NCI-H345 (cell line): ENCODE results near the gene TMEM229B.
"Not testable (repeated sequence)": the region's sequence is repeated elsewhere in the genome, so short reads cannot be mapped to it uniquely, and the experiment has no call there.

Experiments used
- DNase-seq: peaks from one replicate; lab custom pipeline; 2025; lab: John Stamatoyannopoulos, UW

TMEM229B gene

DNA sequence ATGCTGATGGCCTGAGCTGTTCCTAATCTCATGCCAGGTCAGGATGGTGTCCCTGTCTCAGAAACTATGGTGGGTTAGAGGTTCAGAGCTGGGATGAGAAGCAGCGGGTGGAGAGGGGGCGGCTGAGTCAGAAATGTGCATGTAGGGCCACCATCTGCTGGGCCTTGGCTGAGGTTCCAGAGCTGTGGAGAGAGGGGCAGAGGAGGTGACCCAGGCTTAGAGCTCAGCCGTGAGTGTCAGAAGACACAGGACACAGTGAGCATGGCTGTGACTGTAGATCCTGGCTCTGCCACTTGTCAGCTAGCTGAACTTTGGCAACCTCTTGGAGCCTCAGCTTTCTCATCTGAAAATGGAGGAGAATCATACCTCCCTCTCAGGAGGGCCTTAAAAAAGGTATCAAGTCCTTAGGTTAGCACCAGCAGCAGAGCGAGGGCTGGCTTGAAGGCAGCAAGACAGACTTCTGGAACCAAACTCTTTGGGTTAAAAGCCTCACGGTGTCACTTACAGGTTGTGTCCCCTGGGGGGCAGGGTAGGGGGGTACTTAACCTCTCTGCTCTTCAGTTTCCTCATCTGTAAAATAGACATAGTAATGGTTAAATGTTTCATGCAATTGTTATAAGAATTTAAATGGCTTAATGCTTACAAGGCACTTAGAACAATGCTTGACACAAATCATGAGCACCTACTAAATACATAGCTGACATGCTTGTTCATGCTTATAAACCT, 34.8 kb downstream of the TMEM229B start:
- DNase-seq: no peak

DNA sequence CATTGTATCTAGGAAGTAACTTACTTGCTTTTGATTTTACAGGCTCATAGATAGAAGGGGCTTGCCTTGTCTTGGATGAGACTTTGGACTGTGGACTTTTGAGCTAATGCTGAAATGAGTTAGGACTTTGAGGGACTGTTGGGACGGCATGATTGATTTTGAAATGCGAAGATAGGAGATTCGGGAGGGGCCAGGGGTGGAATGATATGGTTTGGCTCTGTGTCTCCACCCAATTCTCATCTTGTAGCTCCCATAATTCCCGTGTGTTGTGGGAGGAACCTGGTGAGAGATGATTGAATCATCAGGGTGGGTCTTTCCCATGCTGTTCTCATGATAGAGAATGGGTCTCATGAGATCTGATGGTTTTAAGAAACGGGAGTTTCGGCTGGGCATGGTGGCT, 36.9 kb downstream of the TMEM229B start:
- not testable (repeated sequence) for DNase-seq

DNA sequence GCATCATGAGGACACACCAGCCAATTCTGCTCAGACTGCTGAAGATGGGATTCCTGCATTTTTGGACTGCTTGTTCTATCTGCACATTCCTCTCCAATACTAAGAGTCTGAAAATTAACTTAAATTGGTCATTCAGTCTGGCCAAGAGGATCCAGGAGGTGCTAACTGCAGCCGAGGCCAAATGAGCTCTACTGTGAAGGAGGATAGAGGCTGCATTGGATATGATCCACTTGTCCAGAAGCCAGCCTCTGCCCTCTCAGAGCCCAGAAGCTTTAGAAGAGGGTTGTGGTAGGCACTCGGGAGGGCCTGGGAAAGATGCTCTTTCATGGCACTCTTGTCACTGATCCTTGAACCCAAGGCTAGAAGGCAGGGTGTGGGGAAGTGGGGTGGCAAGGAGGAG, 39.4 kb downstream of the TMEM229B start:
- DNase-seq: no peak

DNA sequence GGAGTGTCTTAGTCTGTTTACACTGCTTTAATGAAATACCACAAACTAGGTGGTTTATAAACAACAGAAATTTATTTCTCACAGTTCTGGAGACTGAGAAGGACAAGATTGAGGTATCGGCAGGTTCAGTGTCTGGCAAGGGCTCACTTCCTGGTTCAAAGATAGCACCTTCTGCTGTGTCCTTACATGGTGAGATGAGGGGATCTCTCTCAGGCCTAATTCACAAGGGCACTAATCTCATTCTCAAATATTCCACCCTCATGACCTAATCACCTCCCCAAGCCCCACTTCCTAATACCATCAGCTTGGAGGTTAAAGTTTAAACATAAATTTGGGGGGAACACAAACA, 41.5 kb downstream of the TMEM229B start:
- DNase-seq: no peak

DNA sequence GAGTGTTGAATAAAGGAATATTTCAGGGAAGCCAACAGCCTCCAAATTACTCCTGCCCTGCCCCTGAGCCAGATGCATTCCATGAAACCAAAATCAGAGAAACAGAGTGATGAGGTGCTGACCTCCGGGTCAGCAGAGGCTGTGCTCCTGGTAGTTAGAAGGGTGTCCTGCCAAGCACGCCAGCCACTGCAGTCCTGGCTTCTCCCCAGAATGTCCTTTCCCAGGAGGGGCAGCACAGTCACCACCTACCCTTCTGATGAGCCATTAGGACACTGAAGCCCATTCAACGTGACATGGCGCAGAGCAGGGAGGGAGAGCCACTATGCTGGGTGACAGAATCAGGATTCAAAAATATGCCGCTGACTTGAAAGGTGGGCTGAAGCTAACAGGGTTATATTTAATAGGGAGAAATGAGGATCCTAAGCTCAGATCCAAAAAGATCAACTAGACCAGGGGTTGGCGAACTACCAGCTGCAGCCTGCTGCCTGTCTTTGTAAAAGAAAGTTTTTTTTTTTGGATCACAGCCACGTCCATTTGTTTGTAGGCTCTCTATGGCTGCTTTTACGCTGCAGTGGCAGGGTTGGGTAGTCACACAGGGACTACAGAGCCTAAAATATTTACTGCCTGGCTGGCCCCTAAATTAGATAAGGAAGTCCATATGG, 42.0 kb downstream of the TMEM229B start:
- DNase-seq: peak; percentile 66

DNA sequence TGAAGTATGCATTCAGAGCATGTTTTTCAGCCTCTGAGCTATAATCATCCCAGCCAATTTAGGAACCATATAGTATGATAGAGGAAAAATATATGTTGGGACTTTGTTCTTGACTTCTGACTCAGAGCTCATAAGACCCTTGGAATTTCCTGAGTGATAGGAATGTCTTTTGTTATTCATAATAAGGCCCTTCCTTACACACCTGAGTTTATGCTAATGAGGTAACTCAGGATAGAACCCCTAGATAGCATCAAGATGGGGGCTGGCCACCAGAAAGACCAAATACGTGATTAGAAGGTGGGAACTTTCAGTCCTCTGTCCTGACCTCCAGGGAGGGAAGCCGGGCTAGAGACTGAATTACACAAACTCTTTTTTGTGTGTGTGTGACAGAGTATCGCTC, 44.1 kb downstream of the TMEM229B start:
- DNase-seq: no peak

DNA sequence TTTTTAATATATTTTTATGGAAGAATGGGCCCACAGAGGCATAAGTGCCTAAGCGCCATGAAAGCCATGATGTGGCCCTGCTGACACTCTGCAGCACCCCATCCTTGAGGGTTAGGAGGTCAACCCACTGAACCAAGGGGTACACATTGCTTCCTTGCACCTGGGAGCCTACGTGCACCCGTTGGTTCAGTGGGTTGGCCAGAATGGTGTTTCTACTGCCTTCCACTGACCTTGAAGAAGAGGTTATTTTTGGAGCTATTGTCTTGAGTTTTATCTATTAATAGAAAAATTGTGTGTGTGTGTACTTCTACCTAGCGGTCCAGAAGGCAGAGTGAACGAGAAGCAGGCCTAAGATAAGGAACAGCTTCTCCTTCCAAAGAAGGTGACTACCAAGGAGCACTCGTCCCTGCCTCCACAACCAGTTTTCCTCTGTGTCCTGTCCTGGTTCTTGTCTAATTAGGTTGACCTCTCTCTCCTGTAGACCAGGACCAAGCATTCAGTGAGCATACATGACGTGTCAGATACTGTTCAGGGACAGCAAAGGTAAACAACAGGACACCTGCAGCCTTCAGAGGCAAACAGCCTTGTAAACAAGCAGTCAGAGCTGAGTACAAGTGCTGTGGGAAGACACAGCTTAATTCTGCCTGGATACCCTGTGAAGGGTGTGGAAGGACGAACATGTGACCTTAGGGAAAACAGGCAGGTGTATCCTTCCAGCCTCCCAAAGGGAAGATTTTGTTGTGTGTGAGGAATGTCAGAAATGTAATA, 46.2 kb downstream of the TMEM229B start:
- DNase-seq: peak; percentile 66

DNA sequence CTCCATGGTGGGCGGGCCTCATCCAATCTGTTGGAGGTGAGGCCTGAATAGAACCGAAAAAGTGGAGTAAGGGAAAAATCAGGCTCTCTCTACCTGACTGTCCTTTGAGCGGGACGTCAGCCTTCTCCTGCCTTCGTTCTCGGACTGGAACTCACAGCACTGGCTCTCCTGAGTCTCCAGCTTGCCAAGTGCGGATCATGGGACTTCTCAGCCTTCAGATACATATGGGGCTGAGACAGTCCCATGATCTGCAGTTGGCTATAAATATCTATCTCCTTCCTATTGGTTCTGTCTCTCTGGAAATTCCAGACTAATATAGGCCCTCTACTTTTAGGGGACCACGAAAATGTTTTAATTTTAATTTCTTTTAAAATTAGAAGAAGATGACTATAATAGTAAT, 46.8 kb downstream of the TMEM229B start:
- DNase-seq: no peak

DNA sequence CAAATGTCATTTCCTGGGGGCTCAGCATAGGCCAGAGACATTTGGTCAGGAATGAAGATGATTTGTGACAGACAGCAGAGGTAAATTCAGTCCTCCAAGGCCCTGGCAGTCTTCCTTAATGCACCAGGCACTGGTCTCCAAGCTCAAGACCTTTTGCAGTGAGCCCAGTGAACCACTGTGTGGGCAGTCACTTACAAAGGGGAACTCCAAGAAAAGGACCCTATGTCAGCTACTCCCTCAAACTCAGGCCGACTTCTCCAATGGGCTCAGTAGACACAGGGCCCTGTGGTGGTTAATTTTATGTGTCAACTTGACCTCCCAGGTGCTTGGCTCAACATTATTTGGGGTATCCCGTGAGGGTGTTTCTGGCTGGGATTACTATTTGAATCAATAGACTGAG, 47.3 kb downstream of the TMEM229B start:
- no peak for DNase-seq

DNA sequence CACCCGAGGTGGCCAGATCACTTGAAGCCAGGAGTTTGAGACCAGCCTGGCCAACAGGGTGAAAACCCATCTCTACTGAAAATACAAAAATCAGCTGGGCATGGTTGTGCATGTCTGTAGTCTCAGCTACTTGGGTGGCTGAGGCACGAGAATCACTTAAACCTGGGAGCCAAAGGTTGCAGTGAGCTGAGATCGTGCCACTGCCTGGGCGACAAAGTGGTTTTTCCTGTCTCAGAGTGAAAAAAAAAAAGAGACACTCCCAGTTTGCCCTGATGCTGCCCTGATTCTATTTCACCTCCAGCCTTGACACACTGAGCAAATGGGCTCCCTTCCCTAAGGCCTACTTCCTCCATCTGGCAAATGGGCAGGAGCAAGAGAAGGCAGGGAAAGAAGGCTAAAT, 48.0 kb downstream of the TMEM229B start:
- DNase-seq: no peak

DNA sequence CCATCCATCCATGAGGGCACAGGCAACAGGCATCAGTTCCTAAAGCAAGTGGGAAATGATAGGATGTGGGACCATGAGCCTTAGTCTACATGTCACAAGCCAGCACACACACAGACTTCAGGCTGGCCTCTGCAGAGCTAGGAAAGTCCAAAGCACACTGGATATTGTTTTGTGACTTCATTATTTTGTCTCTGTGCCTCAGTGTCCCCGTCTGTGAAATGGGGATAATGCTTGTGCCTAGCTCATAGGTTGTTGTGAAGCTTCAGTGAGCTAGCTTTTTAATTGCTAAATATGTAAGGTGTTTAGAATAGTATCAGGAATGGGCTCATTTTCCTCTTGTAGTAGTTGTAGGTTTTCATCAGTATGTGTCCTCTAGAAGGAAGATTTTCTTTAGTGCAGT, 49.6 kb downstream of the TMEM229B start:
- no peak for DNase-seq

DNA sequence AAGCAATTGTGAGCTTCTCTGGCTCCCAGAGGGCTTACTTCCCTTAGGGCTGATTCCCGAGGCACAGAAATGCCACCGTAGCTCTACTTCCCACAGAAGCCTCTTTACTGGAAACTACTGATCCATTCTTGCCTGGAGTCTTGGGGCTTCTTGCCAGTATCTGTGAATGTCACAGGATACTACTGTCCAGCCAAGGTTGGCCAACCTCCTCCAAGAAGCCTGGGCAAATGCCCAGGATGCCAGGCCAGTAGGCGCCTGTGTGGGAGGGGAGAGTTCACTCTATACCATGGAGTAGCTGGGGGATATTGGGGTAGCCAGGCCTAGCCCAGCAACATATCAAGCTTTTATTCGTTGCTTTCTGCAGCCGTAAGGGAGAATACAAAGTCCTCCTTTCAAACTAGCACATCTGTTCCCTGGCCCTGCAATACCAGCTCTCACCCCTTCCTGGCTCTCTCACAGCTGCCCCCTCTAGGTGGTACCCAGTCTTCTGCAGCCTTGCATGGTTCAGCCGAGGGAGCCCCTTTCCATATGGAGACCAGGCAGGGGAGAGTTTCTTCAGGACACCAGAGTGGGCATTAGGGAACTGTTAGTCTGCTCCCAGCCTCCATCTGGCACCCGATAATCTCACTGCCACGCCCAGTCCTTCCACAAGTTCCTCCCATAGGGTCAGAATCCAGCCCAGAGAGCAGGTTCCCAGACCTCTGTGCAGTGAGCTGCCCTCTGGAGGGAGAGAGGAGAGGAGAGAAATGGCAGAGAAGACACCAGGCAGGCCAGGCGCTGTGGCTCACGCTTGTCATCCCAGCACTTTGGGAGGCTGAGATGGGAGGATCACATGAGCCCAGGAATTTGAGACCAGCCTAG, 52.3 kb downstream of the TMEM229B start:
- no peak for DNase-seq

DNA sequence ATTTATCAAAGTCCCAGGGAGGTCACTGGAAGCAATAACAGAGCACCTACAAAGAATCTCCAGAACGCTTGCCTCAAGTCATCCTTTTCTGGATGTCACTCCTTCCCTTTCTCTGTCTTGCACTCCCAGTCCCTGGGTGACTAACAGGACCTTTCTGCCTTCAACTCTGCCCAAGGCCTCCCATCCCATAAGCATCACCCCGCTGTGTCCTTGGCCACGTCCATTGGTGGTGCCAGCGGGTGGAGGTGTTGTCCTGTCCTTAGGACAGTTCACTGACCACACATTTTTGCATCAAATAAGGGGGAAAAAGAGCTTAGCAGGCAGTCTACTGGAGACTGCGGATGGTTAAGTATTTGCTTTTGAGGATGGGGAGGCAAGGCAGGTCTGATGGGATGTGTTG, 52.9 kb downstream of the TMEM229B start:
- DNase-seq: no peak

DNA sequence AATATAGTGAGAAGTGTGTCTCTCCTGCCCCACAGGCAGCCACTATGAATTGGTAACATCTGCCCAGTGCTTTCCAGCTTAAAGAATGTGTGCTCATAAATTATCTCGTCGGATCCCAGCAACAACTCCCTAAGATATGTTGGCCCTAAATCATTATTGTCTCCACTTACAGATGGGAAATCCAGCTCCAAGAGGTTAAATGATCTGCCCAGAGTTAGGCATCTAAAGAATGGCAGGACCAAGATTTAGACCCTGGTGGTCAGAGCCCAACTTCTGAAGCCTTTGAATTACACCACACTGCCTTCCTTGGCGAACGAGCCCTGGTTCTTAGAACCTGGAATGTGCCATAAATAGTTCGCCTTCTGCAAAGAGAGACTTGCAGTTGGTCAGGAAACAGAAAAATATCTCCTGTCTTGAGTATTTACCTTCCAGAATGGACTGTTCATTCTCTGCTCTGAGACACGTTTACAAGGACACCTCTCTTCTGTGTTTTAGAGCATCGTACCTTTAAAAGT, 56.4 kb downstream of the TMEM229B start:
- DNase-seq: no peak

DNA sequence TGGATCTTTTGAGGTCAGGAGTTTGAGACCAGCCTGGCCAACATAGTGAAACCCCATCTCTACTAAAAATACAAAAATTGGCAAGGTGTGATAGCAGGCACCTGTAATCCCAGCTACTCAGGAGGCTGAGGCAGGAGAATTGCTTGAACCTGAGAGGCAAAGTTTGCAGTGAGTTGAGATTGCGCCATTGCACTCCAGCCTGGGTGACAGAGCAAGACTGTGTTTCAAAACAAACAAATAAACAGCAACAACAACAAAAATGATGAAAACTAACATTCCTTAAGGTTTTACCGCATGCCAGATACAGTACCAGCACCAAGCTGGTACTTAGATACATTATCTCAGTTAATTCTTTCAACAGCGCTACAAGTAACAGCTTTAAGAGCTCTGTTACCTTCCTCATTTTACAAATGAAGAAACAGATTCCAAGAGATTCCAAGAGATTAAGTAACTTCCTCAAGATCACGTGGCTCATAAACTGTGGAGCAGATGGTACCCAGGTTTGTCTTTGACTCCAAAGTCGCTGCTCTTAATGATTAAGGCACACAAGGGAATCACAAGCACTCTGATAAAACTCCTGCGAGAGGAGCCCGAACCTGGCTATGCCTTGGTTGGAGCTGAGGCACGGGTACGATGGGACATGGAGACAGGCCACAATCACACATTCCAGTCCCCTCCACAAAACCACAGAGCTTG, 58.9 kb downstream of the TMEM229B start:
- no peak for DNase-seq

DNA sequence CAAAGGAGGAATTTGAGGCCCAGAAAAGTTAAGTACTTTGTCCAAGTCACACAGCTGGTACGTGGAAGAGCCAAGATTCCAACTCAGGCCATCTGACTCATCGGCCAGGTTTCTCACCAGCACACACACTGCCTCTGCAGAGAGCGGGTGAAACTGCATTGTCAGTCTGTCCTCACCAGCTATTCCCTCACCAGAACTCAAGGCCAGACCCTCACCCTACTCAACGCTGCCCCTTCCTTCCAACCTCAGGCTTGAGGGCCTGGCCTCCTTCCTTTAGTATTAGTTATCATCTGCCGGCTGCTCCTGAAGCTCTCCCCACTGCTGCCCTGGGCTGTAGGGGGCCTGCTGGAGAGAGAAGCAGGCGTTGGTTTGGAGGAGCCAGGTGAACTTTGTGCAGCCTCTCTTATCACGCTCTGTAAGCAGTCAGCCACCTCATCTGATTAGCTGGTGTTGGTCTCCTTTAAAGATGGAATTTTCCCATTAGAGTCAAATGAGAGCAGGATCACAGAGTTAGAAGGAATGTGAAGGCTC, 60.0 kb downstream of the TMEM229B start:
- no peak for DNase-seq

DNA sequence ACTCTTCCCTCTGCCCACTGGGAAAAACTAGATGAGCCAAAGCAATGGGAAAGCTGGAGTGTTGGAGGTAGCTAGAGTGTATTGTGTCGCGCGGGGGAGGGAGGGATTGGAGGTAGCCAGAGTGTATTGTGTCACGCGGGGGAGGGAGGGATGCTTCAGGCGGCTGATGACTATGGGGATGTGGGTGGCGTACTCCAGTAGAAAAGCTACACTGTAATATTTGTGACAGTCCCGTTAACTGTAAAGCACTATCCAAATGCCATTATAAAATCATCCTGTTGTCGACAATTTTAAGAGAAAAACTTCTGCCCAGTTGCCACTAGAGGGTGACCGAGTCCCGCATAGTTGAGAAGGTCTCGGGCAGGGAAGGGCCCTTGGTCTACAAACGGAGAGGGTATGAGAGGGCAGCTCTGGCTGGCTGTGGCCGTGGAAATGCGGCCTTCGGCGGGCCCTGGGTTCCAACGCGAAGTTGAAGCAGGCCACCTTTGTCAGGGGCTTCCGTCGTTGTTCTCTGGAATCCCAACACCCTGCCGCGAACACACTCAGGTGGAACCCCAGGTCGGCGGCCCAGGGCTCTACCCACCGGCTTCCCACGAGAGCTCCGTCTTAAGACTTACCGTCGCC, 61.4 kb downstream of the TMEM229B start:
- peak; percentile 82 for DNase-seq

DNA sequence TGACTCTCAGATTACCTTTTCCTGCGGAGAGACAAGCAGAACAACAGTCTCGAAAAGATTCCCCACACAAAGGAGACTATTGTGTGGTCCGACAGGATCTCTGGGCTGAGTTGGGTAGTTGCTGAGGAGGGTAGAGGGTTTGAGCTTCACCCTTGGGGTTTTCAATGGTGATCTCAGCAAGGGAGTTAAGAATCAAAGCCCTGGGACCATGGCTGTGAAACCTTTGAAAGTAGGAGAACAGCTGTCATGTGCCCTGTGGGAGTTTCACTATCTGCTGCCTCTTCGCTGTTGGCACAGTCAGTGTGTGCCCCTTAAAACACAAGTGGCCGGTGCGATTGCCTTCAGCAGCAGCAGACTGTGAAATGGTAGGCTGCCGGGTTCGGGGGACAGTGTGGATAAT, 62.4 kb downstream of the TMEM229B start:
- DNase-seq: no peak

DNA sequence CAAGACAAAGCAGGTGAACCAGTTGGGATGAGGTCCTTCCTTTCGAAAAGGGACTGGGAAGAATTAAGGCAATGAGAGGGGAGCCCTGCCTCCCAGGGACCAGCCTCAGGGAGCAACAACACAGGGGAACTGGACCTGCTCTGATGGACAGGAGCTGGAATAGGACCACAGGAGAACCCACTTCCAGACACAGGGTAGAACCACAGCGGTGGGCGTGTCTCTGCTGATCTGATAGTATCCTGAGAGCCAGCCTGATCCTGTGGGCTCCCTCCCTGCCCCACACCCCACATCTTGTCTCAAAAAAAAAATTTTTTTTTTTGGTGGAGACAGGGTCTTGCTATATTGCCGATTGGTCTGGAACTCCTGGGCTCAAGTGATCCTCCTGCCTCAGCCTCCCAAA, 62.9 kb downstream of the TMEM229B start:
- no peak for DNase-seq

DNA sequence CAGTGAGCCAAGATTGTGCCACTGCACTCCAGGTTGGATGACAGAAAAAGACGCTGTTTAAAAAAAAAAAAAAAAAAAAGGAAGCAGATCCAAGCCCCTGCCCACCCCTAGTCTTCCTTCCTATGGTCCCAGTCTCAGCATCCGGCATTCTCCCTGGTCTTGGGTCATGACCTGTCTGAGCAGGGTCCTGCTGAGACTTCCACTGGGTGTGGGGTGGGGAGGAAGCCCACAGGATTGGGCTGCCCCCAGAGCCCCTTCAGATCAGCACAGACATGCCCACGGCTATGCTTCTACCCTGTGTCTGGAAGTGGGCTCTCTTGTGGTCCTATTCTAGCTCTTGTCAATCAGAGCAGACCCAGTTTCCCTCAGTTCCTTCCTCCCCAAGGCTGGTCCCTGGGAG, 64.0 kb downstream of the TMEM229B start:
- DNase-seq: no peak

DNA sequence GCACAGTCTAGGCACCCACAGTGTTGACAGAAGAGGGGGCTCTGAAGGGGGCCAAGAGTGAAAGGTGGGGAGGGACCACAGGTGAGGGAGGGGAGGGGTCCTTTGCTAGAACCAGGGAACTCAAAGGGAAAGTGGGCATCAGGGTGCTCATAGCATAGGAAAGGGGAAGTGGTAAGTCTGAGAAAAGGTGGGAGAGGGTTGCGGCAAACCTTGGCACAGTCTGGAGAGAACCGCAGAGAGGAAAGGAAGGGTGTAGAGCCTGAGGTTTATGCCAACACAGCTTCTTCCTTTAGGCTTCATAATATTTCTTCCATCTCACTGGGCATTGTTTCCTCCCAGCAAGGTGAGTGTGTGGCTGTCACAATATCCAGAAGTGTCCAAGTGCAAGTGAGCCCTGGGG, 65.1 kb downstream of the TMEM229B start:
- DNase-seq: no peak
